MV-4-11 (cell line): ENCODE data around the gene ARL15.
"Not testable (repeated sequence)": the region's sequence is repeated elsewhere in the genome, so short reads cannot be mapped to it uniquely, and the experiment has no call there.

Source experiments
- DNase-seq: peaks from one replicate; lab custom pipeline; 2025; lab: John Stamatoyannopoulos, UW

ARL15 gene

DNA sequence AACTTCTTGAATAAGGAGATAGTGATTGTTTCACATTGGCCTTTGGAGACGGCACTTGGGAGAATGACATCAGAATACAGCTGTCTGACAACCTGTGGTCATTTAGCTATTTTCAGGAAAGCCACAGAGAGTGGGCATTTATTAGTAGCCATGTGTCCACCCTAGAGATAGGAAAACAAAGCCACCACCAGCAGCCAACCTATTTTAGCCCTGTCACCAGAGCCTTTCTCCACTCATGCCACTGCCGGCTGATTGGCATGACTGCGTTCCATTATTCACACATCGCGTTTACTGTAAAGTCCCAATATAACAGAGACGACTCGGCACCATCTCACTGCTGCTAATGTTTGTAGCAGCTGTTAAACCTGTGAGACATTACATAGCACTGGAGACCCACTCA, 419.9 kb downstream of the ARL15 start:
- DNase-seq: no peak

- no peak for DNase-seq
Observed at GRCh38 chr5:53884844-53885243, 425.5 kb downstream of the ARL15 start.

- peak; percentile 12 for DNase-seq
Observed at GRCh38 chr5:53884417-53884816, 426.0 kb downstream of the ARL15 start.

DNA sequence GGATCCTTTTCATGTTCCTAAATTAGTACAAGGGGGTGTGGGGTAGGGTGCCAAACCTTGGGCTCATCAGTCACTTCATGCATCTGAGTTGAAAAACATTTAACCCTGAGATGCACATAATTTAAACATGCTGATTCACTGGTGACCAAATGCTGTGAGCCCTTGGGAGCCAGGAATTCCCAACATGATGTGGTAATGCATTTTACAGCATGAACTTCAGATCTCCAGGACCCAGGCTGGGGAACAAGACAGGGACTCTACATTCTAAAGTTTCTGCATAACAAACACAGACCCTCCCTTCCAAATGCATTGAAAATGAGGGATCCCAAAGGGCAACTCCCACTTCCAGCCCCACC, 427.7 kb downstream of the ARL15 start:
- no peak for DNase-seq

- DNase-seq: peak; percentile 50
Observed at GRCh38 chr5:53882006-53882675, 428.2 kb downstream of the ARL15 start.

DNA sequence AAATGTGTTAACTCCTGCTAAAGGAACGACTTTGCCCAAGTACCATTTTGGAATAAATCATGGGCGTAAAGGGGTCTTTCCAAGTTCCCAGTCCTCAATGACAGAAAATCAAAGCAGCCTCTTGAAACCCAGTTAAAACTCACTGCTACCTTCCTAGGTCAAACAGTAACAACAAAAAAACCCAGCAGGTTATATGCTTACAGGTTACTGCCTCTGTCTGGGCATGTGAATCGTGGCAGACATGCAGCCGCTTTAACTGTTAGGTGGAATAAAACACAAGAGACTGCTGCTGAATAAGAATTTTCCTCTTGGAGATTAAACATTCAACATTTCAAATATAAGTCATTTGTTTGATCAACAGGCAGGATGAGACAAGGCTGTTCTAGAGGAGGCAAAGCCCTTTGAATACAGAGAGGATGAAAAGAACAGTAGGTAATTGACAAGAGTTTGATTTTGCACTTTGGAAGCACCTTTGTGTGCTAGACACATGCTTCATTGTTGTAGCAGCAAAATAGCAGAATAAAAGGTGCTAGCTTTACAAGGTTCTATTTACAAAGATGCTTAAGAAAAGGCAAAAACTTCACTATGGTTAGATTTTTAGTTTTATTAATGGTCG, 430.6 kb downstream of the ARL15 start:
- no peak for DNase-seq

- no peak for DNase-seq
Observed at GRCh38 chr5:53878015-53878414, 432.4 kb downstream of the ARL15 start.

DNA sequence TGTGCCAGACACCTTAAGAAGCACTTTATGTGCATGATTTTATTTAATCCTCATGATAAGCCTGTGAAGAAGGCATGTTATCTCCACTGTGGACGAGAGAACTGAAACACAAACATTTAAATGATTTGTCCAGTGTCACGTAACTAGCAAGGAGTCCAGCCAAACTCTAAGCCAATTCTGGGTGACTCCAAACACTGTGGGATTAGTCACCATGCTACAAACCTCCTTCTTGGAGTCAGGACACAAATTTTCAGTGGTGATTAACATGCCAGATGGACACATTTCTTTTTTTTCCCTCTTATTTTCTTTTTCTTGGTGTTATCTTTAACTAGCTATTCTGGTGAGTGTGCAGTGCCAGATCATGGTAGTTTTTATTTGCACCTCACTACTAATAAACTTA, 433.1 kb downstream of the ARL15 start:
- no peak for DNase-seq

GRCh38 chr5:53874409-53874808, 436.0 kb downstream of the ARL15 start:
- peak; percentile 11 for DNase-seq

DNA sequence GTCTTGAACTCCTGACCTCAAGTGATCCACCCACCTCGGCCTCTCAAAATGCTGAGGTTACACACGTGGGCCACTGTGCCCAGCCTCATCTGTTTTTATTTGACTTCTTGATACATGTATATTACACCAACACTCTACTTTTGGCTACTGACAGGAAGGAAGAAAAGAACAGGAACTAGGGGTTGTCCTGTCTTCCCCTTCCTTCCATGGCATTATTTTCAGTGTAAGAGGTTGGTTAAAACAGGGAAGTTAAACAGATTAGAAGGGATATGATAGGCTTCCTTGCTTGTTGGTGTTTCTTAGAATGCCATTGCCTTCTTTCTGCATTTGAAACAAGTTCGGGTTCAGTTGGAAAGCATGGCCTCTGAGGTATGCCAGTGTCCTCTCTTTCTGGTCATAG, 437.1 kb downstream of the ARL15 start:
- peak; percentile 75 for DNase-seq

DNA sequence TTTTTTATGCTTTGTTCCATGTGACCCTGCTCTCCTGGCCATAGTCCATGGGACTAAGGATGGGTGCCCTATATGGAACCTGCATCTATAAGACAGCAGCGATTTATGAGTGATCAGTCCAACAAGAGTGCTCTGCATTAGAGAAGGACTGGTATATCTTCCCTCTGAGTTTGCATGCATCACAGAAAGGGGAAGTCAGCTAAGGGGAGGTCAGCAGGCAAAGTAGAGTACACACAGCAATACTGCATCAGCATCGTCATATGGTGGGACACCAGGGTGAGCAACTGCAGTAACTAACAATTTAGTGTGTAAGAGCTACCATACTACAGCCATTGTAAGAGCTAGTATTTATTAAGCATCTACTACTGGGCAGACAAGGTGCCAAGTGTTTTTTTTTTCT, 438.6 kb downstream of the ARL15 start:
- peak; percentile 64 for DNase-seq

DNA sequence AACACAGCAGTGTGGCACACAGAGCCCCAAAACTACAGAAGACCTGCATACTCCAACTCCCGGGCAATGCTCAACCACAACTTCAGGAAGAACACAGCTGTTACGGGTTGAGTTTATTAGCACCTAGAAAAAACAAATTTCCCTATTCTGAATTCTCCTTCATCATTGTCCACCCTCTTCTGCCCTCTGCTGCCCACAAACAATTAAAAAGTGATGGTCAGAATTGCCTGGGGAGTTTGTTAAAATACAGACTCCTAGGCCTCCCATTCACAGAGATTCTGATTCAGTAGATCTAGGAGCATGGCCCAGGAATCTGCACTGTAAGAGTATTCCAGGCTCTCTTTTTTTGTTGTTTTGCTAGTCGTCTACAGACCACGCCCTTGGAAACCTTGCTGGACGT, 439.3 kb downstream of the ARL15 start:
- DNase-seq: no peak

DNA sequence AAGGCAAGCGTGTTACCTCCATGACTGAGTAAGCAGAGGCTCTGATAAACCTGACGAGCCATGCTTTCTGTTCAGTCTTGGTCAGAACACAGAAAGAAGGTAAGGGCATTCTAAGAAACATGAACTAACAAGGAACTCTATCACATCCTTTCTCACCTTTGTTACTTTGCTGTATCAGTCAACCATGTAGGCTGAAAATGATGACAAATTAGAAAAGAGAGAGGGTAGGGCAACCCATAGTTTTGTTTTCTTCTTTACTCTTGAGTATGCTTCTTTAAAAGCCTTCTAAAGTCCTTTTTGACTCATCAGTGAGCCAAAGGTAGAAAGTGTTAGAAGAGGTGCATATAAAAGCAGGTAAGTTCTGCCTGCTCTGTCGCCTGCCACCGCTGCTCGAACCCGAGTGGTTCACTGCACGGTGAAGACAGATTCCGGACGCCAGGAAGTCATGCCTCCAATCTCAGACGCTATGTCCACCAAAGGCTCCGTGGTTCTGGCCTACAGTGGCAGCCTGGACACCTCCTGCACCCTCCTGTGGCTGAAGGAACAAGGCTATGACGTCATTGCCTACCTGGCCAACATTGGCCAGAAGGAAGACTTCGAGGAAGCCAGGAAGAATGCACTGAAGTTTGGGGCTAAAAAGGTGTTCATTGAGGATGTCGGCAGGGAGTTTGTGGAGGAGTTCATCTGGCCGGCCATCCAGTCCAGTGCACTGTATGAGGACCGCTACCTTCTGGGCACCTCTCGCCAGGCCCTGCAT, 451.5 kb downstream of the ARL15 start:
- no peak for DNase-seq

DNA sequence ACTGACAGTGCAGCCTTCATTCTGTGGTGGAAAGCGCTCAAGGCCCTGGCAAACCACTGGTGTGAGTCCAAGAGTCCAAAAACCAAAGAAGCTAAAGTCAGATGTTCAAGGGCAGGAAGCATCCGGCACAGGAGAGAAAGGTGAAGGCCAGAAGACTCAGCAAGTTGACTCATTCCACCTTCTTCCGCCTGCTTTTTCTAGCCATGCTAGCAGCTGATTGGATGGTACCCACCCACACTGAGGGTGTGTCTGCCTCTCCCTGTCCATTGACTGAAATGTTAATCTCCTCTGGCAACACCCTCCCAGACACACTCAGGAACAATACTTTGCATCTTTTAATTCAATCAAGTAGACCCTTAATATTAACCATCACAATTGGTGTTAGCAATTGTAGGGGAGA, 453.9 kb downstream of the ARL15 start:
- no peak for DNase-seq

DNA sequence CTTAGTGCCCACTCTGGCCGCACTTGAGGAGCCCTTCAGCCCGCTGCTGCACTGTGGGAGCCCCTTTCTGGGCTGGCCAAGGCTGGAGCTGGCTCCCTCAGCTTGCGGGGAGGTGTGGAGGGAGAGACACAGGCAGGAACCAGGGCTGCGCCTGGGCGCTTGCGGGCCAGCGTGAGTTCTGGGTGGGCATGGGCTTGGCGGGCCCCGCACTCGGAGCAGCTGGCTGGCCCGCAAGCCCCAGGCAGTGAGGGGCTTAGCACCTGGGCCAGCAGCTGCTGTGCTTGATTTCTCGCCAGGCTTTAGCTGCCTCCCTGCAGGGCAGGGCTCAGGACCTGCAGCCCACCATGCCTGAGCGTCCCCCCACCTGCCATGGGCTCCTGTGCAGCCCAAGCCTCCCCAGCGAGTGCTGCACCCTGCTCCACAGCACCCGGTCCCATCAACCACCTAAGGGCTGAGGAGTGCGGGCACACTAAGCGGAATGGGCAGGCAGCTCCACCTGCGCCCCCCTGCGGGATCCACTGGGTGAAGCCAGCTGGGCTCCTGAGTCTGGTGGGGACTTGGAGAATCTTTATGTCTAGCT, 473.4 kb downstream of the ARL15 start:
- DNase-seq: not testable (repeated sequence)

- DNase-seq: no peak
Observed at GRCh38 chr5:53834500-53834899, 475.9 kb downstream of the ARL15 start.
